22Rv1 (cell line): ENCODE data around the gene PPP3R1.

Experiments
- H3K27ac ChIP-seq: fragments of 450-650 bp; 2 replicates; pipeline ENCODE4 v1.5.1; 2017
- CTCF ChIP-seq: fragments of 450-650 bp; IDR thresholded peaks from 2 replicates; pipeline ENCODE4 v1.5.1; 2017; ENCODE audit warnings: mild to moderate bottlenecking
- ZFX ChIP-seq: fragments of 450-650 bp; IDR thresholded peaks from 2 replicates; pipeline ENCODE4 v1.6.1; 2017; ENCODE audit warnings: antibody characterized with exemption, borderline replicate concordance

The PPP3R1 gene

GRCh38 chr2:68152681-68153347 is 99.5 kb downstream of the PPP3R1 start:
- H3K27ac ChIP-seq: no peak overlapping the region
- TF ChIP-seq CTCF (no peak), ZFX (no peak)

- no peak overlapping the region for H3K27ac ChIP-seq
- no peak for TF ChIP-seq ZFX
- no peak for TF ChIP-seq CTCF
These were observed 101.3 kb downstream of the PPP3R1 start for GRCh38 chr2:68151037-68151436.

GRCh38 chr2:68141875-68142274 is 110.5 kb downstream of the PPP3R1 start:
- TF ChIP-seq CTCF: no peak
- no peak for TF ChIP-seq ZFX
- H3K27ac ChIP-seq: no peak overlapping the region

- no peak for TF ChIP-seq ZFX
These were observed 116.6 kb downstream of the PPP3R1 start for GRCh38 chr2:68135448-68136320.

GRCh38 chr2:68134554-68134953 is 117.8 kb downstream of the PPP3R1 start:
- no peak overlapping the region for H3K27ac ChIP-seq
- TF ChIP-seq ZFX (no peak), CTCF (no peak)

More at GRCh38 chr2:68135448-68136320, 116.6 kb downstream of the PPP3R1 start:
- H3K27ac ChIP-seq: no peak overlapping the region

- no peak overlapping the region for H3K27ac ChIP-seq
- TF ChIP-seq ZFX: no peak
- no peak for TF ChIP-seq CTCF
These were observed 118.2 kb downstream of the PPP3R1 start for GRCh38 chr2:68134120-68134519.
